ENCODE results near the gene CAPN15. TPM values are rescaled to one million over a fixed set of nuclear protein-coding genes. Genes with fewer than 3 reads are reported as not detected.

CAPN15 gene
- polyA plus RNA-seq, 1 of the 3 experiments (the other 2 are of a cell fraction): 22.9 TPM

DNA sequence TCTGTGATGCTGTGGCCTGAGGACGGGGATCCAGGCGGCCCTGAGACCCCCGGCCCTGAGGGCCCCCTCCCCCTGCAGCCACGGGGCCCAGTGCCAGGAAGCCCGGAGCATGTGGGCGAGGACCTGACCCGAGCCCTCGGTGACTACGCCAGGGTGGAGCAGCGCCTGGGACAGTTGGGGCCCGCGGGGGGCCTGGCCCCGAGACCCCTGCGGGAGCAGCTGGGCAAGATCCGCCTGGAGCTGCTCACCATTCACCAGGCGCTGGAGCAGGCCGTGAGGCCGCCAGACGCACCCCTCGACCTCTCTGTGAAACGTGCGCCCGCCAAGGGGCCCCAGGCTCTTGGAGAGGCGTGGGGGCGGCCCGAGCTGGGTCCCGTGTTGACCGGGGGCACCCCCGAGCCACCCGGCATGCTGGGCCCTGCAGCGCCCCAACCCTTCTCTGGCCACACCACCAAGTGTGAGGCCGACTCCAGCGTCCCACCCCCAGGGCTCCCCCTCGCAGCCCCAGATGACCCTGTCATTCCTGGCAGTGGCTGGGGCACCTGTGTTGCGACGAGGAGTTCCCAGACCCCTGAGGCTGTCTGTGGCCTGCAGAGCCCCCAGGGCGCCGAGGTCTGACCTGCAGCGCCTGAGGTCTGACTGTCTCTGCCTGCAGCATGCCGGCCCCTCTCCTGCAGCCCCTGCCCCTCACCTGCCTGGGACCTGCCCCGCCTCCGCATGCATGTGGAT is 37.3 kb downstream of the CAPN15 start (continued):
- TF ChIP-seq EP300 (IDR thresholded peaks at IDR 0.05; ENCODE audit: borderline replicate concordance in 1 of 2, low read depth in 1 of 2, low read length in 1 of 2) (no peak), TAF1 (IDR thresholded peaks at IDR 0.05; ENCODE audit: borderline replicate concordance, low read depth, low read length) (no peak)

DNA sequence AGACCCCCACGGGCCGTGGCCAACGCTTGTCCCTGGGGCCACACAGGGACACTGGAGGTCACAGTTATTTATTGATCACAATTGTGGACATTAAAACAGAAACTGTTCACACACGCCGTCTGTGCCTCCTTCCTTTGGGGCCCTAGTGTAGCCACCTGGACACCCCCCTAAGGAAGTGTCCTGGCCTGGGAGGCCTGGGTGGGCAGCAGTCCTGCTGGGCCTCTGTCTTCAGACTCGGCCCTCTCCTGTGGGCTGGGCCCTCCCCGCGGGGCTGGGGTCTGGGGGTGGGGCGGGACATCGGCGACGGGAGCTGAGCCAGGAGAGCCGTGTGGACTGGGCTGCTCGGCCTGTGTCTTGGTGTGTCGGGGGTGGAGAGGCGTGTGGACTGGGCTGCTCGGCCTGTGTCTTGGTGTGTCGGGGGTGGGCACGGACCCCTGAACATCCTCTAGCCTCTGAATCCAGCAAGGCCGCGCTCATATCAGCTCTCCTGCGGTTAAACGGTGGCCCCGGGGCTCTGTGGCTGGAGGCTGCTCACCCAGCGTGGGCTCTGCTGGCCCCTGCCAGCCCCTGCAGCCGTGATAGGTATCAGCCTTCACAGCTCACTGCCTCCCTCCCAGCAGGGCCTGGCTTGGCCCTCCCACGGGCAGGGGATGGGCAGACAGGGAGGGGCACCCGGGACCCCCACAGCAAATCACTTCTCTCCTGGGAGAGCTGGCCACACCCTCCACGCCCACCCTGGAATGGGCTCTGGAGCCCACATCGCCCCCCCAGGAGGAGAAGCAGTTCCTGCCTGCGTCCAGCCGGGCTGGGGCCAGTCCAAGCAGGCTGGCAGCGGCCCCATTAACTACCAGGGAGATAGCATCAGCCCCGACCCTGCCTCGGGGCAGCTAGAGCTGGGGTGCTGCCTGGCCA is 38.2 kb downstream of the CAPN15 start:
- H3K4me3 ChIP-seq (ENCODE audit: low read depth in 2 of 2, low read length in 1 of 2): no peak overlapping the region; a peak in 1 of 4 replicates
- H3K36me3 ChIP-seq (replicated peaks in 1 of 2; ENCODE audit: control insufficient read depth in 1 of 2, insufficient read depth in 2 of 2, low read length in 1 of 2): no peaks in the 10 kb centered on the region
- peak overlapping the region; percentile 57; the same call in 1 of the 2 replicates for H3K4me2 ChIP-seq
- no peaks in the 10 kb centered on the region for H4K20me1 ChIP-seq (ENCODE audit: insufficient read depth)
- peaks cover 11 to 50% of the 10 kb centered on the region in 2 experiments; a peak in 2 of 4 replicates for H3K4me1 ChIP-seq (ENCODE audit: control insufficient read depth in 1 of 2, insufficient read depth in 2 of 2, low read depth in 1 of 2, low read length in 1 of 2)
- no peak overlapping the region for H3K9ac ChIP-seq
- peak overlapping the region in 1 of 2 experiments; percentile 95; a peak in 2 of 4 replicates for H3K27ac ChIP-seq (ENCODE audit: low read depth in 2 of 2, low read length in 1 of 2)
- ChIA-PET CTCF (interaction anchor here (0.8 to 1.5 kb wide), 6 partner anchors 9 to 385 kb away, joined by 3 to 6 read pairs (median 3); partner anchors contain the start of gene HBQ1), POLR2A (interaction anchor here (0.9 to 2.0 kb wide), 10 partner anchors 9 to 185 kb away, joined by 3 to 12 read pairs (median 4); partner anchors contain the start of gene CAPN15)
- peaks cover 11% of the 10 kb centered on the region for H3K27me3 ChIP-seq (ENCODE audit: insufficient read depth)
- no peaks in the 10 kb centered on the region for H3K9me2 ChIP-seq
- H2AFZ ChIP-seq (ENCODE audit: low read depth): peak overlapping the region; percentile 68; the same call in 1 of the 2 replicates
- DNase-seq: peak; percentile 98
- H3F3A ChIP-seq (replicated peaks; ENCODE audit: insufficient read depth): no peaks in the 10 kb centered on the region
- 43% methylated on average over 23 of the region's 35 CpGs for WGBS (ENCODE audit: low lambda C conversion rate)
- H3K79me2 ChIP-seq (ENCODE audit: insufficient read depth): peaks cover 8% of the 10 kb centered on the region; the same call in 1 of the 2 replicates
- H3K9me3 ChIP-seq: no peaks in the 10 kb centered on the region
- 0 out of 2 replicates have a peak, but pooled peaks have one; percentile 28 for TF ChIP-seq NFIC (IDR thresholded peaks at IDR 0.05; ENCODE audit: borderline replicate concordance)
- no peak for TF ChIP-seq ELF1 (IDR thresholded peaks at IDR 0.05)
- no peak for TF ChIP-seq GABPA (IDR thresholded peaks at IDR 0.05; ENCODE audit: low read depth)
- peak in 1 of 2 experiments; percentile 66; a peak in 1 of 4 replicates for TF ChIP-seq EP300 (IDR thresholded peaks at IDR 0.05; ENCODE audit: borderline replicate concordance in 1 of 2, low read depth in 1 of 2, low read length in 1 of 2)
- TF ChIP-seq JUND (IDR thresholded peaks at IDR 0.05): no peak
- TF ChIP-seq TCF12 (IDR thresholded peaks at IDR 0.05): no peak
- TF ChIP-seq TEAD4 (IDR thresholded peaks at IDR 0.05; ENCODE audit: borderline replicate concordance, insufficient read depth): no peak
- TF ChIP-seq POLR2AphosphoS5 (IDR thresholded peaks at IDR 0.05; ENCODE audit: low read depth, low read length): no peak
- TF ChIP-seq CHD2 (IDR thresholded peaks at IDR 0.05; ENCODE audit: low read length, partially characterized antibody): peak; percentile 79
- TF ChIP-seq RCOR1 (IDR thresholded peaks at IDR 0.05; ENCODE audit: low read length): peak; percentile 62; the same call in 1 of the 2 replicates
- no peak for TF ChIP-seq SMC3 (IDR thresholded peaks at IDR 0.05; ENCODE audit: low read depth, low read length)
- TF ChIP-seq, protein P1, sequence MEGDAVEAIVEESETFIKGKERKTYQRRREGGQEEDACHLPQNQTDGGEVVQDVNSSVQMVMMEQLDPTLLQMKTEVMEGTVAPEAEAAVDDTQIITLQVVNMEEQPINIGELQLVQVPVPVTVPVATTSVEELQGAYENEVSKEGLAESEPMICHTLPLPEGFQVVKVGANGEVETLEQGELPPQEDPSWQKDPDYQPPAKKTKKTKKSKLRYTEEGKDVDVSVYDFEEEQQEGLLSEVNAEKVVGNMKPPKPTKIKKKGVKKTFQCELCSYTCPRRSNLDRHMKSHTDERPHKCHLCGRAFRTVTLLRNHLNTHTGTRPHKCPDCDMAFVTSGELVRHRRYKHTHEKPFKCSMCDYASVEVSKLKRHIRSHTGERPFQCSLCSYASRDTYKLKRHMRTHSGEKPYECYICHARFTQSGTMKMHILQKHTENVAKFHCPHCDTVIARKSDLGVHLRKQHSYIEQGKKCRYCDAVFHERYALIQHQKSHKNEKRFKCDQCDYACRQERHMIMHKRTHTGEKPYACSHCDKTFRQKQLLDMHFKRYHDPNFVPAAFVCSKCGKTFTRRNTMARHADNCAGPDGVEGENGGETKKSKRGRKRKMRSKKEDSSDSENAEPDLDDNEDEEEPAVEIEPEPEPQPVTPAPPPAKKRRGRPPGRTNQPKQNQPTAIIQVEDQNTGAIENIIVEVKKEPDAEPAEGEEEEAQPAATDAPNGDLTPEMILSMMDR (IDR thresholded peaks at IDR 0.05): no peak
- no peak for TF ChIP-seq YY1 (IDR thresholded peaks at IDR 0.05; ENCODE audit: low read depth)
- TF ChIP-seq, protein P2, sequence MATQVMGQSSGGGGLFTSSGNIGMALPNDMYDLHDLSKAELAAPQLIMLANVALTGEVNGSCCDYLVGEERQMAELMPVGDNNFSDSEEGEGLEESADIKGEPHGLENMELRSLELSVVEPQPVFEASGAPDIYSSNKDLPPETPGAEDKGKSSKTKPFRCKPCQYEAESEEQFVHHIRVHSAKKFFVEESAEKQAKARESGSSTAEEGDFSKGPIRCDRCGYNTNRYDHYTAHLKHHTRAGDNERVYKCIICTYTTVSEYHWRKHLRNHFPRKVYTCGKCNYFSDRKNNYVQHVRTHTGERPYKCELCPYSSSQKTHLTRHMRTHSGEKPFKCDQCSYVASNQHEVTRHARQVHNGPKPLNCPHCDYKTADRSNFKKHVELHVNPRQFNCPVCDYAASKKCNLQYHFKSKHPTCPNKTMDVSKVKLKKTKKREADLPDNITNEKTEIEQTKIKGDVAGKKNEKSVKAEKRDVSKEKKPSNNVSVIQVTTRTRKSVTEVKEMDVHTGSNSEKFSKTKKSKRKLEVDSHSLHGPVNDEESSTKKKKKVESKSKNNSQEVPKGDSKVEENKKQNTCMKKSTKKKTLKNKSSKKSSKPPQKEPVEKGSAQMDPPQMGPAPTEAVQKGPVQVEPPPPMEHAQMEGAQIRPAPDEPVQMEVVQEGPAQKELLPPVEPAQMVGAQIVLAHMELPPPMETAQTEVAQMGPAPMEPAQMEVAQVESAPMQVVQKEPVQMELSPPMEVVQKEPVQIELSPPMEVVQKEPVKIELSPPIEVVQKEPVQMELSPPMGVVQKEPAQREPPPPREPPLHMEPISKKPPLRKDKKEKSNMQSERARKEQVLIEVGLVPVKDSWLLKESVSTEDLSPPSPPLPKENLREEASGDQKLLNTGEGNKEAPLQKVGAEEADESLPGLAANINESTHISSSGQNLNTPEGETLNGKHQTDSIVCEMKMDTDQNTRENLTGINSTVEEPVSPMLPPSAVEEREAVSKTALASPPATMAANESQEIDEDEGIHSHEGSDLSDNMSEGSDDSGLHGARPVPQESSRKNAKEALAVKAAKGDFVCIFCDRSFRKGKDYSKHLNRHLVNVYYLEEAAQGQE (IDR thresholded peaks at IDR 0.05; ENCODE audit: low read depth, low read length): no peak
- peak; percentile 98 for TF ChIP-seq GATA2 (CRISPR knock-in tag; IDR thresholded peaks at IDR 0.05)
- TF ChIP-seq, protein P3, sequence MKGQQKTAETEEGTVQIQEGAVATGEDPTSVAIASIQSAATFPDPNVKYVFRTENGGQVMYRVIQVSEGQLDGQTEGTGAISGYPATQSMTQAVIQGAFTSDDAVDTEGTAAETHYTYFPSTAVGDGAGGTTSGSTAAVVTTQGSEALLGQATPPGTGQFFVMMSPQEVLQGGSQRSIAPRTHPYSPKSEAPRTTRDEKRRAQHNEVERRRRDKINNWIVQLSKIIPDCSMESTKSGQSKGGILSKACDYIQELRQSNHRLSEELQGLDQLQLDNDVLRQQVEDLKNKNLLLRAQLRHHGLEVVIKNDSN (IDR thresholded peaks at IDR 0.05; ENCODE audit: borderline replicate concordance, low read depth): no peak
- no peak for TF ChIP-seq RAD21 (IDR thresholded peaks at IDR 0.05; ENCODE audit: low read length)
- TF ChIP-seq, protein P4, sequence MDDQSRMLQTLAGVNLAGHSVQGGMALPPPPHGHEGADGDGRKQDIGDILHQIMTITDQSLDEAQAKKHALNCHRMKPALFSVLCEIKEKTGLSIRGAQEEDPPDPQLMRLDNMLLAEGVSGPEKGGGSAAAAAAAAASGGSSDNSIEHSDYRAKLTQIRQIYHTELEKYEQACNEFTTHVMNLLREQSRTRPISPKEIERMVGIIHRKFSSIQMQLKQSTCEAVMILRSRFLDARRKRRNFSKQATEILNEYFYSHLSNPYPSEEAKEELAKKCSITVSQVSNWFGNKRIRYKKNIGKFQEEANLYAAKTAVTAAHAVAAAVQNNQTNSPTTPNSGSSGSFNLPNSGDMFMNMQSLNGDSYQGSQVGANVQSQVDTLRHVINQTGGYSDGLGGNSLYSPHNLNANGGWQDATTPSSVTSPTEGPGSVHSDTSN (IDR thresholded peaks at IDR 0.05): no peak
- peak; percentile 71; the same call in 1 of the 2 replicates for TF ChIP-seq MXI1 (IDR thresholded peaks at IDR 0.05; ENCODE audit: low read depth, low read length)
- no peak for TF ChIP-seq EZH2phosphoT487 (IDR thresholded peaks at IDR 0.05; ENCODE audit: borderline replicate concordance, low read depth)

All from SK-N-SH (cell line).